ENCODE data around the gene TNFRSF13B. TPM values are rescaled to one million over a fixed set of nuclear protein-coding genes. Genes with fewer than 3 reads are reported as not detected.

TNFRSF13B gene
- total and polyA plus RNA-seq, 10 of the 15 experiments (the other 5 are each of a cell fraction or from before 2014, with no cell fraction given): 15.5 to 231 (median 119) TPM

DNA sequence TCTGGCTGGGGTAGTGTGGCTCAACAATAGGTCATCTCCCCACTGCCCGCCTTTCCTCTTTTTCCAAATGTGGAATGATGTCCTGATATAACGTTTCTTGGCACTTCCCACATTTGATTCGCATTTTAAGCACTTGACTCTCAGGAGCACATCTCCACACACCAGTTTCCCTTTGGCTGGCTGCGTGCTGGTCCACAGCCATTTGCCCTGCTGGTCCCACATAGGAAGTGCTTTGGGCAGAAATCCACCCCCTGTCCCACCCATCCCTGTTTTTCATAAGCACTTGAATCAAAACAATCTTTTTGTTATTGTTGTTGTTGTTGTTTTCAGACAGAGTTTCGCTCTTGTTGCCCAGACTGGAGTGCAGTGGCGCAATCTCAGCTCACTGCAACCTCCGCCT is 24.0 kb upstream of the TNFRSF13B start:
- Histone ChIP-seq H3K9me3 (replicated peaks; ENCODE audit: control insufficient read depth, insufficient read depth, low read length) (no peaks in the 10 kb centered on the region), H3K79me2 (ENCODE audit: control insufficient read depth, insufficient read depth, low read length) (peaks cover 8% of the 10 kb centered on the region), H3K27me3 (replicated peaks in 1 of 2; ENCODE audit: control insufficient read depth in 2 of 2, insufficient read depth in 2 of 2, low read length in 1 of 2) (no peaks in the 10 kb centered on the region), H3K4me3 (no peak overlapping the region), H3K27ac (ENCODE audit: control insufficient read depth, insufficient read depth) (no peak overlapping the region), H4K20me1 (ENCODE audit: control insufficient read depth, insufficient read depth) (no peaks in the 10 kb centered on the region), H2AFZ (ENCODE audit: control insufficient read depth, low read depth, low read length) (no peak overlapping the region), H3K36me3 (ENCODE audit: control insufficient read depth in 2 of 2, insufficient read depth in 2 of 2, low read length in 1 of 2) (no peaks in the 10 kb centered on the region), H3K9ac (ENCODE audit: control insufficient read depth, insufficient read depth, low read length) (no peak overlapping the region), H3K4me1 (ENCODE audit: control insufficient read depth, insufficient read depth, low read length) (peaks cover 9% of the 10 kb centered on the region), H3K4me2 (ENCODE audit: control insufficient read depth, insufficient read depth) (no peak overlapping the region)
- in situ Hi-C loops (cut with MboI): loop anchor here (25.0 kb wide), 1 partner anchor 1916 kb away; no protein-coding TSS in a partner anchor
- intact Hi-C loops (cut with micrococcal nuclease; ENCODE audit: unreplicated experiment): loop anchor here (10.0 kb wide), 1 partner anchor 51 kb away; no protein-coding TSS in a partner anchor
- WGBS (ENCODE audit: insufficient coverage, insufficient replicate concordance, low lambda C conversion rate, missing lambda C conversion rate): 70% methylated on average over 7 of the region's 7 CpGs
- SMC1A ChIA-PET (ENCODE audit: uncharacterized antibody, unreplicated experiment): interaction anchor here (0.8 kb wide), 1 partner anchor 20 kb away, joined by 3 read pairs; no protein-coding TSS in a partner anchor
- ATAC-seq: no peak
- TF ChIP-seq IRF4 (IDR thresholded peaks at IDR 0.05; ENCODE audit: low read depth, low read length) (no peak), CHD1 (IDR thresholded peaks at IDR 0.05; ENCODE audit: low read depth, low read length) (no peak), POLR2AphosphoS2 (IDR thresholded peaks at IDR 0.05; ENCODE audit: low read depth, low read length) (no peak), BMI1 (IDR thresholded peaks at IDR 0.05; ENCODE audit: borderline replicate concordance) (no peak), PAX5 (IDR thresholded peaks at IDR 0.05; ENCODE audit: borderline replicate concordance, low read depth, low read length) (no peak), DPF2 (IDR thresholded peaks at IDR 0.05) (no peak), CEBPB (IDR thresholded peaks at IDR 0.05; ENCODE audit: borderline replicate concordance in 1 of 2, low read depth in 2 of 2, low read length in 2 of 2) (no peak), EGR1 (IDR thresholded peaks at IDR 0.05; ENCODE audit: borderline replicate concordance in 1 of 2, low read depth in 2 of 2, low read length in 2 of 2) (no peak), PML (IDR thresholded peaks at IDR 0.05; ENCODE audit: low read length) (no peak)
- TF ChIP-seq, protein P1, sequence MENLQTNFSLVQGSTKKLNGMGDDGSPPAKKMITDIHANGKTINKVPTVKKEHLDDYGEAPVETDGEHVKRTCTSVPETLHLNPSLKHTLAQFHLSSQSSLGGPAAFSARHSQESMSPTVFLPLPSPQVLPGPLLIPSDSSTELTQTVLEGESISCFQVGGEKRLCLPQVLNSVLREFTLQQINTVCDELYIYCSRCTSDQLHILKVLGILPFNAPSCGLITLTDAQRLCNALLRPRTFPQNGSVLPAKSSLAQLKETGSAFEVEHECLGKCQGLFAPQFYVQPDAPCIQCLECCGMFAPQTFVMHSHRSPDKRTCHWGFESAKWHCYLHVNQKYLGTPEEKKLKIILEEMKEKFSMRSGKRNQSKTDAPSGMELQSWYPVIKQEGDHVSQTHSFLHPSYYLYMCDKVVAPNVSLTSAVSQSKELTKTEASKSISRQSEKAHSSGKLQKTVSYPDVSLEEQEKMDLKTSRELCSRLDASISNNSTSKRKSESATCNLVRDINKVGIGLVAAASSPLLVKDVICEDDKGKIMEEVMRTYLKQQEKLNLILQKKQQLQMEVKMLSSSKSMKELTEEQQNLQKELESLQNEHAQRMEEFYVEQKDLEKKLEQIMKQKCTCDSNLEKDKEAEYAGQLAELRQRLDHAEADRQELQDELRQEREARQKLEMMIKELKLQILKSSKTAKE (IDR thresholded peaks at IDR 0.05; ENCODE audit: low read depth, poor library complexity, severe bottlenecking): no peak
- BruUV-seq (replicated peaks): no TSS peak
- RAD21 ChIA-PET (ENCODE audit: unreplicated experiment): no interaction called here
- POLR2A ChIA-PET: no interaction called here
- FAIRE-seq: no peak
- CTCF ChIA-PET: interaction anchor here (8.5 to 11.9 kb wide), 2 partner anchors 25 to 82 kb away, joined by 92 to 361 read pairs; partner anchors contain the start of gene TNFRSF13B
- no peak for DNase-seq (ENCODE audit: low read depth, low spot score)
